Measurements from ENCODE around the gene SOX18.

The SOX18 gene

DNA sequence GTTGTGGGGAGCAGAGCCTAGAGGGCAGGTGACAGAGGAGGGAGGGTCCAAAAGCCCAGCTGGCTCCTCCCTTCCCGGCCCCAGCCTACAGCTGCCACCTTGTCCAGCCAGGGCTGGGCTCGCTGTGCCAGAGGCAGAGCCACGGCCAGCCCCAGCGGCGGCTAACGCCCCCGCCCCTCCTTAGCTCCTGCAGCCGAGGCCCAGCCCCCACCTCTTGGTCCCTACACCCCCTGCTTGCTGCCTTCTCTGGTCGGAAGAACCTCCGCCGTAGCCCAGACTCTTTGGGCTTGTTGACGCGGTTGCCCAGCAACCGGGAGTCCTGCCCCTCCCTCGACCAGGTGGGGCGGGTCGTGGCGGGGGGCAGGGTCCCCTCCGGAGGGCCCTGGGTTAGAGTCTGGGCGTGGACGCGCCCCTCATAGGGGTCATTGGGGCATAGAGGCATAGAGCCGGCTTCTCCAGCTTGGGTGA is 35.3 kb upstream of the SOX18 start:
- TF ChIP-seq POLR2AphosphoS5 (IDR thresholded peaks at IDR 0.05; ENCODE audit: low read depth, low read length) (no peak), TAF1 (IDR thresholded peaks at IDR 0.05; ENCODE audit: borderline replicate concordance, insufficient read depth, low read length) (no peak), SIN3A (IDR thresholded peaks at IDR 0.05; ENCODE audit: borderline replicate concordance, insufficient read depth, low read length) (no peak)
- TF ChIP-seq, protein P1, sequence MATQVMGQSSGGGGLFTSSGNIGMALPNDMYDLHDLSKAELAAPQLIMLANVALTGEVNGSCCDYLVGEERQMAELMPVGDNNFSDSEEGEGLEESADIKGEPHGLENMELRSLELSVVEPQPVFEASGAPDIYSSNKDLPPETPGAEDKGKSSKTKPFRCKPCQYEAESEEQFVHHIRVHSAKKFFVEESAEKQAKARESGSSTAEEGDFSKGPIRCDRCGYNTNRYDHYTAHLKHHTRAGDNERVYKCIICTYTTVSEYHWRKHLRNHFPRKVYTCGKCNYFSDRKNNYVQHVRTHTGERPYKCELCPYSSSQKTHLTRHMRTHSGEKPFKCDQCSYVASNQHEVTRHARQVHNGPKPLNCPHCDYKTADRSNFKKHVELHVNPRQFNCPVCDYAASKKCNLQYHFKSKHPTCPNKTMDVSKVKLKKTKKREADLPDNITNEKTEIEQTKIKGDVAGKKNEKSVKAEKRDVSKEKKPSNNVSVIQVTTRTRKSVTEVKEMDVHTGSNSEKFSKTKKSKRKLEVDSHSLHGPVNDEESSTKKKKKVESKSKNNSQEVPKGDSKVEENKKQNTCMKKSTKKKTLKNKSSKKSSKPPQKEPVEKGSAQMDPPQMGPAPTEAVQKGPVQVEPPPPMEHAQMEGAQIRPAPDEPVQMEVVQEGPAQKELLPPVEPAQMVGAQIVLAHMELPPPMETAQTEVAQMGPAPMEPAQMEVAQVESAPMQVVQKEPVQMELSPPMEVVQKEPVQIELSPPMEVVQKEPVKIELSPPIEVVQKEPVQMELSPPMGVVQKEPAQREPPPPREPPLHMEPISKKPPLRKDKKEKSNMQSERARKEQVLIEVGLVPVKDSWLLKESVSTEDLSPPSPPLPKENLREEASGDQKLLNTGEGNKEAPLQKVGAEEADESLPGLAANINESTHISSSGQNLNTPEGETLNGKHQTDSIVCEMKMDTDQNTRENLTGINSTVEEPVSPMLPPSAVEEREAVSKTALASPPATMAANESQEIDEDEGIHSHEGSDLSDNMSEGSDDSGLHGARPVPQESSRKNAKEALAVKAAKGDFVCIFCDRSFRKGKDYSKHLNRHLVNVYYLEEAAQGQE (IDR thresholded peaks at IDR 0.05; ENCODE audit: insufficient read depth in 1 of 2, low read depth in 2 of 2, low read length in 2 of 2): no peak

DNA sequence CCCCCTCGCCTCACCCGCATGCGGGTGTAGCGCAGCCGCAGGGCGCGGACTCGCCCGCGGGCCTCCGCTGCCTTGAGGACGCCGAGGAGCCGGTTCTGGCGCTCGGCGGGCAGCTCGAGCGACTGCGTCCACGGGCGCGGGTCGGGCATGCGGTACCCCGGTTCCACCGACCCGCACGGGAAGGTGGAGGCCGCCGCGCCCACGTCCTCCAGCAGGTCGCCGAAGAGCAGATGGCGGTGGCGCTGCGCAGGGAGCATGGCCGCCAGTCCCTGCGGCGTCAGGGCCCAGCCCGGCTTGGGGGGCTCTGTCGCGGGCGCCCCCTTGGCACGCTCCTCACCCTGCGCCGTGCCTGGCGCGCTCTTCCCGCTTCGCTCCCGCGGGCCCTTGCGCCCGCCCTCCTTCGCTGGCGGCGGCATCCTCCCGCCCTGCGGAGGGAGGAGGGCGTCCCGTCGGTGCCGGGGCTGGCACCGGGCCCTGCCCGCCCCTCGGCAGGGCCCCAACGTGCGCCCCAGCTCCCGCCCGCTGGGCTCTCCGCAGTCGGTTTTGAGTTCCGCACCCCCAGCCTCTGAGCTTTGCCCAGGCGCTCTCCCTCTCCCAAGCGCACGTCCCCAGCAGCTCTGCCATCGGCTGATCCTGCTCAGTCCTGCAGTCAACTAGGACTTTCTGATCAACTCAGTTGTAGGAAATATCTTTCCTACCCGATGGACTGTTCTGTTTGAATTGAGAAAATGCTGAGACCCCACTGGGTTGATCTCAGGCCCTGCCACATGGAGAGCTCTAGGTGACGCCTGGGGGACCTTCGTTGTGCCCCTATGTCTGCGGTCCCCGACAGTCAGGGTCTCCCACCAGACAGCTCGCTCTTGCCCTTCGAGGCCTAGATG is 34.6 kb upstream of the SOX18 start, which contains the start of gene LKAAEAR1:
LKAAEAR1 (minus strand) TSS at position 595 of the 881 bp plus-strand sequence; CDS start at position 416, 179 bp downstream.
- no peak for TF ChIP-seq SIN3A (IDR thresholded peaks at IDR 0.05; ENCODE audit: borderline replicate concordance, insufficient read depth, low read length)
- no peak for TF ChIP-seq FOXP2 (optimal IDR thresholded peaks at IDR 0.05; ENCODE audit: borderline replicate concordance, extremely low read depth, extremely low read length, insufficient read depth)
- TF ChIP-seq TAF1 (IDR thresholded peaks at IDR 0.05; ENCODE audit: borderline replicate concordance, insufficient read depth, low read length): no peak
- TF ChIP-seq, protein P1 (IDR thresholded peaks at IDR 0.05; ENCODE audit: insufficient read depth in 1 of 2, low read depth in 2 of 2, low read length in 2 of 2): no peak
- TF ChIP-seq POLR2AphosphoS5 (IDR thresholded peaks at IDR 0.05; ENCODE audit: low read depth, low read length): no peak

- TF ChIP-seq, protein P1 (IDR thresholded peaks at IDR 0.05; ENCODE audit: insufficient read depth in 1 of 2, low read depth in 2 of 2, low read length in 2 of 2): no peak
- TF ChIP-seq FOXP2 (optimal IDR thresholded peaks at IDR 0.05; ENCODE audit: borderline replicate concordance, extremely low read depth, extremely low read length, insufficient read depth): peak; percentile 43
Measured at GRCh38 chr20:64083378-64083803, 34.0 kb upstream of the SOX18 start.

- TF ChIP-seq, protein P1 (IDR thresholded peaks at IDR 0.05; ENCODE audit: insufficient read depth in 1 of 2, low read depth in 2 of 2, low read length in 2 of 2): no peak
- no peak for TF ChIP-seq FOXP2 (optimal IDR thresholded peaks at IDR 0.05; ENCODE audit: borderline replicate concordance, extremely low read depth, extremely low read length, insufficient read depth)
- TF ChIP-seq SIN3A (IDR thresholded peaks at IDR 0.05; ENCODE audit: borderline replicate concordance, insufficient read depth, low read length): no peak
- TF ChIP-seq TAF1 (IDR thresholded peaks at IDR 0.05; ENCODE audit: borderline replicate concordance, insufficient read depth, low read length): no peak
- TF ChIP-seq POLR2AphosphoS5 (IDR thresholded peaks at IDR 0.05; ENCODE audit: low read depth, low read length): no peak
Measured at GRCh38 chr20:64082820-64083377, 33.5 kb upstream of the SOX18 start.
